SH-SY5Y (cell line): ENCODE data around the gene TMEM39A.

ENCODE experiments used
- GATA2 ChIP-seq: IDR thresholded peaks from 2 replicates; pipeline ENCODE4 v1.6.1; 2011; ENCODE audit warnings: mild to moderate bottlenecking, low read depth, low read length
- GATA3 ChIP-seq: IDR thresholded peaks from 2 replicates; pipeline ENCODE4 v1.6.1; 2011; ENCODE audit warnings: low read depth, mild to moderate bottlenecking, low read length, moderate library complexity

Gene TMEM39A

GRCh38 chr3:119463171-119464169 lies at the start of gene TMEM39A:
TSS of gene TMEM39A (minus strand) at chr3:119463615. CDS start at chr3:119462074, 1,541 bp downstream.
- TF ChIP-seq GATA3 (no peak), GATA2 (peak; percentile 3; the same call in 1 of the 2 replicates)

GRCh38 chr3:119510690-119511089 lies 47.3 kb upstream of the TMEM39A start:
- TF ChIP-seq GATA3 (no peak), GATA2 (no peak)

- TF ChIP-seq GATA3 (no peak), GATA2 (no peak)
Measured at GRCh38 chr3:119508172-119508845, 44.9 kb upstream of the TMEM39A start.

GRCh38 chr3:119507404-119507803 lies 44.0 kb upstream of the TMEM39A start:
- TF ChIP-seq GATA2 = no peak
- no peak for TF ChIP-seq GATA3

GRCh38 chr3:119506631-119507030 lies 43.2 kb upstream of the TMEM39A start:
- TF ChIP-seq GATA2 (no peak), GATA3 (no peak)

- TF ChIP-seq GATA2 = no peak
- TF ChIP-seq GATA3 = no peak
Measured at GRCh38 chr3:119500901-119501300, 37.5 kb upstream of the TMEM39A start.

GRCh38 chr3:119500265-119500664 lies 36.9 kb upstream of the TMEM39A start:
- TF ChIP-seq GATA3 = no peak
- no peak for TF ChIP-seq GATA2

- TF ChIP-seq GATA2 (no peak), GATA3 (no peak)
Measured at GRCh38 chr3:119498186-119499011, 35.0 kb upstream of the TMEM39A start, which contains the start of gene TIMMDC1. TSS of gene TIMMDC1 (plus strand) at chr3:119498547. CDS start at chr3:119498734, 187 bp downstream.

GRCh38 chr3:119497820-119498185 lies 34.4 kb upstream of the TMEM39A start:
- TF ChIP-seq GATA2 = no peak
- no peak for TF ChIP-seq GATA3

GRCh38 chr3:119494597-119494996 lies 31.2 kb upstream of the TMEM39A start:
- TF ChIP-seq GATA2 = no peak
- no peak for TF ChIP-seq GATA3

- TF ChIP-seq GATA2 = no peak
Measured at GRCh38 chr3:119492810-119493209, 29.4 kb upstream of the TMEM39A start.

- TF ChIP-seq GATA2 = no peak
- no peak for TF ChIP-seq GATA3
Measured at GRCh38 chr3:119492128-119492527, 28.7 kb upstream of the TMEM39A start.

GRCh38 chr3:119490153-119490552 lies 26.7 kb upstream of the TMEM39A start:
- no peak for TF ChIP-seq GATA2
- TF ChIP-seq GATA3 = no peak

GRCh38 chr3:119485563-119485962 lies 22.1 kb upstream of the TMEM39A start:
- TF ChIP-seq GATA2 (no peak), GATA3 (no peak)
